HG03039 (cell line): ENCODE data around the gene STAT3.

Experiments
- ATAC-seq: cut with Tn5 transposase; IDR thresholded peaks from one replicate; pipeline ENCODE4 v1.9.1; 2021; ENCODE audit warnings: mild to moderate bottlenecking, moderate library complexity; ENCODE audit not compliant: unreplicated experiment

Gene STAT3

DNA sequence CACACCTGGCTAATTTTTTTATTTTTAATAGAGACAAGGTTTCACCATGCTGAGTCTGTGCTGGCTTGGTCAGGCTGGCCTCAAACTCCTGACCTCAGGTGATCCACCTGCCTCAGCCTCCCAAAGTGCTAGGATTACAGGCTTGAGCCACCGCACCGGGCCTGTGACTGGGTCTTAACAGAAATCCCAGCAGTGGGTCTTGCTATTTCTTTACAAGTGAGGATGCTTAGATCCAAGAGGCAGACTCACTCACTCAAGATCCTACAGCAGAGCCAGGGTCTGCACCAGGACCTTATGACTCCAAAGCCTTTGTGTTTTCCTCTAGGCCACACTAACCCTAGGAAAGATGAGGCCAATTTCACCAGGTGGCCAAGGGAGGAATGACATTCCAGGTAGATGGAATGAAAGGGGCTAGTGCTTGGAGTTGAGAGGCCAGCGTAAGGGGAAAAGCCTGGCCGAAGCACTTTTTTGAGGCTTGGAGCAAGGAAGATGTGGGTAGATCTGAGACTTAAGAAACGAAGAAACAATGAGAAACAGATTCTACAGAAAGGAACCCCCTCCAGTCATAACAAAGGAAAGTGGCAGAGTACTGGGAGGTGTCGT lies 105.7 kb downstream of the STAT3 start:
- ATAC-seq = no peak

GRCh38 chr17:42281571-42282096 lies 106.6 kb downstream of the STAT3 start:
- no peak for ATAC-seq

- no peak for ATAC-seq
Measured at GRCh38 chr17:42279776-42280630, 108.2 kb downstream of the STAT3 start.

DNA sequence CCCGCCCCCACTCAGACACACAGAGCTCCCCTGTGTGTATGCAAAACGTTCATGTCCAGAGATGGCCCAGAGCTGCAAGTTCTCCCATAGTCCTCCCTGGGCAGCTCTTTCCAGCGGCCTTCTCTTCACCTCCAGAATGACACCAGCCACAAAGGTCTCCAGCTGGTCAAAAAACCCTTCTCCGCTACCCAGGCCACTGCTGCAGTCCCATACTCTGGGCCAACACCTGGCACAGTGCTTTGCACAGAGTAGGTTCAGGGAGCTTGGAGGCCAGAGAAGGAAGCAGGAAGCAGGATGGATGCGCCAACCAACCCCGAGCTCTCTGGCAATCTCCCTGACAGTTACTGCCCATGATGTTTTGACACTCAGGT lies 110.9 kb downstream of the STAT3 start:
- no peak for ATAC-seq

DNA sequence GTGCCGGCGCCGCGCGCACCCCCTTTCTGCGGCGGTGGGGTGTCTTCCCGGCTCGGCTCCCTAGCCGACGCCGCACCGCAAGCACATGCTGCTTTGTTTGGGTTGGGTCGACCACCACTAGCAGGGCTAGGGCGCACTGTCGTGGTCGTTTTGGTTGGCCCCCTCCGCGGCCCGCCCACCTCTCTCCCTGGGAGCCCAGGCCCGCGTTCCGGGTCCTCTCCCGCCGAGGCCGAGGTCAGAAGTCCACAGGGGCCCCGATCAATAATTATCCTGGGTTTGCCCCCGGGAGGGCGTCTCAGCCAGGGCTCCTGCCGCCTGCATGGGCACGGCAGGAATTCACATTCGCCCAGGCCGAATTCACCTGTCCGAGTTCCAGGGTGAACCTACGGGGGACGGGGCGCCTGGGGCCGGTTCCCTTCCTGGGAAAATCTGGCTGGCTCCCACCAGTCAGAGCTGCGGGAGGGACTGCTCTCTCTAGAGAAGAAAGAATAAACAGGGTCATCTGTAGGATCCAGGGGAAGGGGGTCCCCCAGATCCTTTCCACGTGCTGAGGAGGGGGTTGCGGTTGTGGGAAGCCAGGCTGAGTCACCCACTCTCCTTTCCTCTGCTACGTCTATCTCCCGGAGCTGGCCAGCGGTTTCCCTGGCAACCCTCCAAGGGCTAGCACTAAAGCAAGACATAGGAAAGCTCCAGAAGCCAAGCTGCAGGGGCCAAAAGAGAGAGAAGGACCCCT lies 111.5 kb downstream of the STAT3 start:
- ATAC-seq = no peak

- peak; percentile 56 for ATAC-seq
Measured at GRCh38 chr17:42276359-42276608, 112.0 kb downstream of the STAT3 start, which contains the start of gene STAT5B. Gene STAT5B, minus strand, starts transcription at chr17:42276391. Its CDS starts 44,264 bp downstream, at chr17:42232127.

GRCh38 chr17:42275527-42276358 lies 112.5 kb downstream of the STAT3 start:
- peak; percentile 41 for ATAC-seq

GRCh38 chr17:42274812-42275526 lies 113.3 kb downstream of the STAT3 start:
- ATAC-seq = no peak

DNA sequence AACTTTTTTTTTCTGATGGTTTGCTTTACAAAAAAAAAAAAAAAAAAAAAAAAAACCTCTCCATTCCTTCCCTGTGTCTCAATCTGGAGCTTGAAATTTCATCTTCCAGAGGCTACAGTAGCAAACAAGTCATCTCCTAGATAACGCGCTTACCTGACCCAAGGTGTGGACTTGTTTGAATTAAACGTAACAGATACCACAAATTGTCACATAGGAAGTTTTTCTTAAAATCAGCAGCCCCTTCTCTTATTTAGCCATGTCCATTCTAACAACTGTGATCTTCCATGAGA lies 114.0 kb downstream of the STAT3 start:
- no peak for ATAC-seq

DNA sequence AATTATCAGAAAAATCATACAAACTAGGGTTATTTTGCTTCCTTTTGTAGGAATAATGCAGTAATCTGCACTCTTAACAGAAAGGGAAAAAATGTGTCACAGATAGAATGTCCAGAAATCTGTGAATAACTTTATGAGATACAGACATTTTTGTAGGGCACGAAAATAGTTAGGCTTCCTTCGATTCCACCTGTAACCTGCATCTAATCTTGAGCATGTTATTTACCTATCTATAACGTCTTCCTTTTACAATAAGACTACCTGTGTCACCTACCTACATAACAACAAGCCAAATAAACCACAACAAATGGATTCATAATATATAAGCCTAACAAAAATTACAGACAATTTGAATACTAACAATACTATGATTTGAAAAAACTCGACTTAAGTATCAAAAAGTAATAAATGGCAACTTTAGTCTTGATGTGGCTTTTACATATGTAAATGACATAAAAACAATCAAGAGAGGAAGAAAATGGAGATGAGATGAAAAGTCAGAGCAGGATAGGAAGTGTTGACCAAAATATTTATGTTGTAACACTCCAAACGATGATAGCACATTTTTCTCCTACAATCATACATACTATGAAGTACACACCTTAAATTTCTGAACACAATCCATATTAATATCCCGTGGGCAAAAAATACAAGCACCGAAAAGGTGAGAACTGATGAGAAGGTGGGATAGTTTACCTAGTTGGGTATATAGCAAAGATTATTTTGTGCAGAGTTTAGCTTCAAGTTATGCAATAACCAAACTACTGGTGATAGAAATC lies 114.6 kb downstream of the STAT3 start:
- ATAC-seq = no peak

DNA sequence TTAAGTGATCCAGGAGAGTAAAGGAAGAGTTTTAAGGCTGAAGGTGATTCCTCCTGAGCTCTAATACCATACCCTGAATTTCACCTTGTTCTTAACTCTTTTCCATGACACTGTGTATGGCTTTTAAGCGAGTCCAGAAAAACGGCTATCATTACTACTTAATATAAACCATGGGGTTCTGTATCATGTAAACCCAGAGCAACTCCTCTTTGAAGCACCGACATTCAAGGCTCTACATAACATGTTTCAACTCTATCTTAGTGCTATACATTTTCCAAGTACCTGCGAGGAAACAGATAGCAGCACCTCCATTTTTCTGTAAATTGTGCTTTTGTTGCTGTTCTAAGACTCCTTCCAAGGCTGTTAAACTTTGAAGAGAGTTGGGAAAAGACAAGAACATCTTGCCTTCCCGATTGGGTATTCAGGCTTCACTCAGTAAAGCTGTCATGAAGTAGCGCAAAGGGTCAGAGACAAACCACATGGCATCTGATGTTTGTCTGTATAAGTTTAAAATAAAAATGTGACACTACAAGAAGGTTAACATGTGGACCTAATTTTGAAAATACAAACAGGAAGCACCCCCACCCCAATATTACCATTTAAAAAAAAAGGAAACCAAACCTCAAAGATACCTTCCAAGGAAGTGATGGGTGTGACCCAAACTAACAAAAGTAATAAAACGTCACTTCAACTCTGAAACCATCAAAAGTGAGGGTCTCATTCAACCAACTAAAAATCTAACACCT lies 115.9 kb downstream of the STAT3 start:
- ATAC-seq = no peak

DNA sequence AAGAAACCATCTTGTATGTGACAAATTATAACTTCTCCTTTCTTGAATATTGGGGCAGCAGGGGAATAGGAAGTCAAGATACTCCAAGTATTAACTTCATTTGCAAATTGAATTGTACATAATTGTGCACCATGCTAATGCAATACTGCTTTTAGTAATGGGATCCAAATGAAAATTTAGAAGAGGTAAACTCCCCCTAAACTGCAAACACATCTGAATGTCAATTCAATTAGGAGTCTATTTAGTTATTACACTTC lies 116.5 kb downstream of the STAT3 start:
- no peak for ATAC-seq

- no peak for ATAC-seq
Measured at GRCh38 chr17:42271006-42271778, 117.0 kb downstream of the STAT3 start.

DNA sequence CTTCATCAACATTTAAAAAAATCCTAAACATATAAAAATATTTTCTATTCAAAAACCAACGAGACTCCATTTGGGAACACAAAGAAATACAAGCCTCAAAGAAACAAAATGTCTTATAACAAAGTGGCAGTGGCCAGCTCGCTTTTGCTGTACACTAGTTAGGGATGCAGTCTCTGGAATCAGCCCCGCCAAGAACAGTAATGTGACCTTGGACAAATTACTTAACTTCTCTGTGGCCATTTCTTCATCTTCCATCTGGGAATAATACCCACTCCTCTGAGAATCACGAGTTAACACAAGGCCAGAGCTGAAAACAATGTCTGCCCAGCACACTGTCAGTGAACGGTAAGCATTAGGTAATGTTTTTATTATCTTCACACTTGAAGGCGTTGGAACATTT lies 117.6 kb downstream of the STAT3 start:
- no peak for ATAC-seq

GRCh38 chr17:42270170-42270535 lies 118.1 kb downstream of the STAT3 start:
- ATAC-seq = no peak

- no peak for ATAC-seq
Measured at GRCh38 chr17:42268236-42268635, 120.0 kb downstream of the STAT3 start.

DNA sequence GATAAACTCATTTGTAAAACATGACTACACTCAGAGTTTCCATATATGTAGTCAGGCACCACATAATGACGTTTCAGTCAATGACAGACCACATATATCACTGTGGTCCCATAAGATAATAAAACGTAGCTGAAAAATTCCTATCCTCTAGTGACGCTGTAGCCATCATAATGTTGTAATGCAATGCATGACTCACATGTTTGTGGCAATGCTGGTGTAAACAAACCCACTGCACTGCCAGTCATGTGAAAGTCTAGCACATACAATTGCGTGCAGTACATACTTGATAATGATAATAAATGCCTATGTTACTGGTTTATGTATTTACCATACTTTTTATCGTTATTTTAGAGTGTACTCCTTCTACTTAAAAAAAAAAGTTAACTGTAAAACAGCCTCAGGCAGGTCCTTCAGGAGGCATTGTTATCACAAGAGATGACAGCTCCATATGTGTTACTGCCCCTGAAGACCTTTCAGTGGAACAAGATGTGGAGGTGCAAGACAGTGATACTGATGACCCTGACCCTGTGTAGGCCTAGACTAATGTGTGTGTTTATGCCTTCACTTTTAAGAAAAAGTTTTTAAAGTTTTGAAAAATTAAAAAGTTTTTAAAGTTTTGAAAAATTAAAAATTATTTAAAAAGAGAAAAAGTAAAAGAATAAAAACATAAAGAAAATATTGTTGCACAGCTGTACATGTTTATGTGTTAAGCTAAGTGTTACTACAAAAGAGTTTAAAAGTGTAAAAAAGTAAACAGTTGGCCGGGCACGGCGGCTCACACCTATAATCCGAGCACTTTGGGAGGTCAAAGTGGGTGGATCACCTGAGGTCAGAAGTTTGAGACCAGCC lies 121.1 kb downstream of the STAT3 start:
- no peak for ATAC-seq

GRCh38 chr17:42266462-42266861 lies 121.8 kb downstream of the STAT3 start:
- ATAC-seq = no peak
